ENCODE results near the gene JAK1. TPM values are rescaled to one million over a fixed set of nuclear protein-coding genes. Genes with fewer than 3 reads are reported as not detected.

Gene JAK1
- total RNA-seq, 1 experiment from 2014 or later, result 138 TPM

DNA sequence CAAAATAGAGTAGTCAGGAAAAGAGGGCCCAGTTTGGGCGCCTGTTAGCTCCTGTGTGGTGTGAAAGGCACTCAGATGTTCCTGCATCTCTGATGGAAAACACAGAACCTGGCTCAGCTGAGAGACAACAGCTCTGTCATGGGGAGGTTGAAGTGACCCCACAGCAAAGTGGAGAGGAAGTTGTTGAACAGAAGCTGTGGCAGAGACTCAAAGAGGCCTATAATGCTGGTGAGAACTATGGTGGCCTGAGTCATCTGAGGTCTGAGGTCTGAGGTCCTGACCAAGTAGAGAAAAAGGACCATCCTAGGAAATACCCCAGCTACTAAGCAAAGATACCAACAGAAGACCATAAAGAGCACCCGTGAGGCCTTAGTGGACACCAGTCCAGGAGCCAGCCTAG, 45.6 kb upstream of the JAK1 start:
- Histone ChIP-seq H3K9me3 (ENCODE audit: control insufficient read depth, insufficient read depth, low read depth, low read length) (no peaks in the 10 kb centered on the region), H3K4me3 (ENCODE audit: low read depth in 2 of 2, low read length in 2 of 2) (no peak overlapping the region), H3K4me1 (ENCODE audit: control insufficient read depth, insufficient read depth, low read length) (no peaks in the 10 kb centered on the region), H3K27ac (ENCODE audit: low read length) (no peak overlapping the region), H3K27me3 (ENCODE audit: control insufficient read depth, insufficient read depth, low read length) (no peaks in the 10 kb centered on the region), H3K36me3 (ENCODE audit: control insufficient read depth, insufficient read depth, low read length) (no peaks in the 10 kb centered on the region)
- no TSS peak for BruUV-seq (replicated peaks)
- no peak for DNase-seq (ENCODE audit: low read depth, low spot score)
- TF ChIP-seq TCF7L2 (IDR thresholded peaks at IDR 0.05; ENCODE audit: low read depth, low read length), result no peak
- no peak for TF ChIP-seq SIN3A (IDR thresholded peaks at IDR 0.05; ENCODE audit: borderline replicate concordance, insufficient read depth, low read depth, low read length)
- no peak for TF ChIP-seq POLR2AphosphoS5 (IDR thresholded peaks at IDR 0.05; ENCODE audit: low read depth, low read length)
- TF ChIP-seq REST (IDR thresholded peaks at IDR 0.05; ENCODE audit: insufficient read depth in 1 of 2, low read depth in 2 of 2, low read length in 1 of 2), result no peak
- TF ChIP-seq CTCF (IDR thresholded peaks at IDR 0.05), result no peak
- intact Hi-C loops (cut with micrococcal nuclease; ENCODE audit: unreplicated experiment) (no loop called here), in situ Hi-C loops (cut with HindIII; ENCODE audit: low pct_unique_long_range_greater_than_20kb, low sequenced_read_pairs) (no loop called here)
- no peak for ATAC-seq
- ChIA-PET POLR2A (no interaction called here), CTCF (no interaction called here)

DNA sequence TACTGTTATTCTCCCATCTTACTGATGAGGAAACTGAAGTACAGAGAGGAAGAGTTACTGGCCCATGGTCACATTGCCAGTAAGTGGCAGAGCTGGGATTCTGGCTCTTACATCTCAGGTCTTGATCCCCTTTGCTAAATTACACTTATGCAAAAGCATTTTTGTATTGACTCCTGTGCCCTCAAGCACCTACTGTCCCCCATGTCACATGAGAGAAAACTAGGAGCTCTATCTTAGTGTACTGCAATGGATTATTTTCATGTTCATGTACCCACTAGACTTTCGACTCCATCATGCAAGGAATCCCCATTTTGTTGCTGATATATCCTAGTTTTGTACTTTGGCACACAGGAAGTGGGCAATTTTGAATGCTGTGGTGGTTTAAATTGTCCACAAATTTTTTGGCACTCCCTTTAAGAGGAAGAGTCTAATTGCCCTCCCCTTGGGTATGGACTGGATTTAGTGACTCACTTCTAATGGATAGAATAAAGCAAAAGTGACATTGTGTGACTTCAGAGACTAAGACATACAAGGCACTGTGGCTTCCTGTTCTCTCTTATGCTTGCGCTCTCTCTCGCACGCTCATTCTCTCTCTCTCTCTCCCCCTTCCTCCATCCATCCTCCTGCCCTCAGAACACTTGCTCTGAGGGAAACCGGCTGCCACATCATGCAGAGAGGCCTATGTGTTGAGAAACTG, 43.5 kb upstream of the JAK1 start:
- intact Hi-C loops (cut with micrococcal nuclease; ENCODE audit: unreplicated experiment), result no loop called here
- no TSS peak for BruUV-seq (replicated peaks)
- no peak overlapping the region for H3K4me3 ChIP-seq (ENCODE audit: low read depth in 2 of 2, low read length in 2 of 2)
- H3K9me3 ChIP-seq (ENCODE audit: control insufficient read depth, insufficient read depth, low read depth, low read length), result no peaks in the 10 kb centered on the region
- in situ Hi-C loops (cut with HindIII; ENCODE audit: low pct_unique_long_range_greater_than_20kb, low sequenced_read_pairs), result no loop called here
- no peaks in the 10 kb centered on the region for H3K27me3 ChIP-seq (ENCODE audit: control insufficient read depth, insufficient read depth, low read length)
- no peak overlapping the region for H3K27ac ChIP-seq (ENCODE audit: low read length)
- DNase-seq (ENCODE audit: low read depth, low spot score) (no peak), ATAC-seq (no peak)
- H3K4me1 ChIP-seq (ENCODE audit: control insufficient read depth, insufficient read depth, low read length), result no peaks in the 10 kb centered on the region
- no peaks in the 10 kb centered on the region for H3K36me3 ChIP-seq (ENCODE audit: control insufficient read depth, insufficient read depth, low read length)
- TF ChIP-seq POLR2AphosphoS5 (IDR thresholded peaks at IDR 0.05; ENCODE audit: low read depth, low read length), result no peak
- TF ChIP-seq TCF7L2 (IDR thresholded peaks at IDR 0.05; ENCODE audit: low read depth, low read length), result no peak
- TF ChIP-seq SIN3A (IDR thresholded peaks at IDR 0.05; ENCODE audit: borderline replicate concordance, insufficient read depth, low read depth, low read length), result no peak
- TF ChIP-seq REST (IDR thresholded peaks at IDR 0.05; ENCODE audit: insufficient read depth in 1 of 2, low read depth in 2 of 2, low read length in 1 of 2), result no peak
- TF ChIP-seq CTCF (IDR thresholded peaks at IDR 0.05), result no peak
- ChIA-PET CTCF (no interaction called here), POLR2A (interaction anchor here (0.6 kb wide), 1 partner anchor 346 kb away, joined by 9 read pairs; no protein-coding TSS in a partner anchor)

Measured in Panc1 (cell line).